GM12875 (cell line): ENCODE measurements around the gene CD44.

Experiments used
- H3K4me3 ChIP-seq: one replicate; pipeline ENCODE4 v1.5.1; 2011; ENCODE audit warnings: low read depth, low read length, control low read depth
- TF ChIP-seq, protein P1 (sequence below): IDR thresholded peaks from 2 replicates; pipeline ENCODE4 v1.5.1; 2011; ENCODE audit warnings: low read depth, mild to moderate bottlenecking, control low read depth, inconsistent platforms, low read length, moderate library complexity, borderline replicate concordance; ENCODE audit not compliant: insufficient read depth

CD44 gene

DNA sequence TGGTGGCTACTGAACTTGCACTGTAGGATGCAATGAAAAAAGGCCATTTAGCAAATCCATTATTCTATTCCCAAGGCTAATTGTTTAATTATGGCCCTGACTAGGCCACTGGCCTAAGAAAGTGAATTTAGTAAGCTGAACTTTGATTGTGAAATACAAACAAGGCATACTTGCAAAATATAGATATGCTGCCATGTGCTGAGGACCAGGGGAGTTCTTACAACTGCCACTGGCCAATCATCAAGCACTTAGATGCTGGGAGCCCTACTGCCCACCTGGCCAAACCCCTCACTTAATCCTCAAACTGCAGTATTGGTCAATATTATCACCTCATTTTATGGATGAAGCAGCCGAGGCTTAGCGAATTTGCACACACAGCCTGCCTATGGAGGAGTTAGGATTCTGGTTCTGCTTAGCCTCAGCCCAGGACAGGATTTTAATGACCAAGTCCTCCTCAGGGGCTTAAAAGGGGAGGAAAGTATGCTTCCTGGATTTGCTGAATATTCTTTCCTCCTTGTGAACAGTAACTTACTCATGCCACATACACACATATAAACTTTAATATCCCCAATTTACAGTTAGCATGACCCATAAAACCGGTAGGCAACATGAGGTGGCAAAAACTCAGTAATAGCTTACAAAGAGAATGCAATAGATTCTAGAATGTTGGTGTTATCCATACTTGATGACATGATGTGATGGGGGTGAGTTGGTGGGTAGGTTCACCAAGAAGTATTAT lies 39.3 kb downstream of the CD44 start:
- TF ChIP-seq, protein P1, sequence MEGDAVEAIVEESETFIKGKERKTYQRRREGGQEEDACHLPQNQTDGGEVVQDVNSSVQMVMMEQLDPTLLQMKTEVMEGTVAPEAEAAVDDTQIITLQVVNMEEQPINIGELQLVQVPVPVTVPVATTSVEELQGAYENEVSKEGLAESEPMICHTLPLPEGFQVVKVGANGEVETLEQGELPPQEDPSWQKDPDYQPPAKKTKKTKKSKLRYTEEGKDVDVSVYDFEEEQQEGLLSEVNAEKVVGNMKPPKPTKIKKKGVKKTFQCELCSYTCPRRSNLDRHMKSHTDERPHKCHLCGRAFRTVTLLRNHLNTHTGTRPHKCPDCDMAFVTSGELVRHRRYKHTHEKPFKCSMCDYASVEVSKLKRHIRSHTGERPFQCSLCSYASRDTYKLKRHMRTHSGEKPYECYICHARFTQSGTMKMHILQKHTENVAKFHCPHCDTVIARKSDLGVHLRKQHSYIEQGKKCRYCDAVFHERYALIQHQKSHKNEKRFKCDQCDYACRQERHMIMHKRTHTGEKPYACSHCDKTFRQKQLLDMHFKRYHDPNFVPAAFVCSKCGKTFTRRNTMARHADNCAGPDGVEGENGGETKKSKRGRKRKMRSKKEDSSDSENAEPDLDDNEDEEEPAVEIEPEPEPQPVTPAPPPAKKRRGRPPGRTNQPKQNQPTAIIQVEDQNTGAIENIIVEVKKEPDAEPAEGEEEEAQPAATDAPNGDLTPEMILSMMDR, result no peak
- H3K4me3 ChIP-seq, result no peak overlapping the region

DNA sequence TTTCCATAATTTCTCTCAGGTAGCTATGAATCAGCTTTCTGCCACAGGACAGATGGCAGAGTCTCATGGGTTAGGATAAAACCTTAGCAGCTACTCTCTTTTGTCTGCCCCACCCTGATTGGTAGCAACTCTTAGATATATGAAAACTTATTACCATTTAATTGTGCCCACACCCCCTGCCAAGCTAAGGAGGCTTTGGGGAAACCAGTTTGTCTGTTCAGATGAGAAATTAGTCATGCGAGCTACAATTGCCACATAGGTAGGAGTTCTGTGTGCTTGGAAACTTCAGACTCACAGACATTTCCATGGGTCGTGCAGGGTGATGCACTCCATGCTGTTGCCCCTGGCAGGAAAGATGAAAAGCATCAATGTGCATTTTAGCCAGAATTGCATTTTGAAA lies 39.9 kb downstream of the CD44 start:
- no peak overlapping the region for H3K4me3 ChIP-seq
- TF ChIP-seq, protein P1, result no peak

DNA sequence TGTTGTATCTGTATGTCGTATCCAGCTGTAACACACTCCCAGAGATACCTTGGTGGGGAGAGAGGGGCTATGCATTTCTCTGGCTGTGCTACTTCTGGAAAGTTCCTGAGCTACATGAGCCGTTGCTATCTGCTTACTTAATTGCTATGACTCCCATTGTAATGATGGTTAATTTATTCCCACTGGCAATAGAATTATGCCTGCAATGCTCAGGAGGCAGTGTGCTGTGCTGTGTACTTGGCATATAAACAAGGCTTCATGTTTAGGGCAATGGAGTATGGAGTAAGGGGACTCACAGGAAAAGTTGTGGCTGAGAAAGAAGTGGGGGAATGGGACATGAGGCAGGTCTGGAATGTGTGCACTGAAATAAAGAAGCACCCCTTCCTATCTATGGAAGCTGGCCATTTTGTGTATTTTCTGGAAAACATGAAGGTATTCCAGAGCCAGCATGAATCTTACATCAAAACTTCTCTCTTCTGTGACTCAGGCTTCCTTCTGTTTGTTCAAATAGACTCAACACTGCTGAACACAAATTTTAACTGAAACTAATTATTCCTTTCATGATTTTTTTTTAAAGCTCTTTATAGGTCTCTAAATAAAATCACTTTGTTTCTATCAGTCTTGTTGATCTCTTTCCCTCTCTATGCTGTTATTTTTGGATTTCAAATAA lies 40.6 kb downstream of the CD44 start:
- TF ChIP-seq, protein P1, result no peak

DNA sequence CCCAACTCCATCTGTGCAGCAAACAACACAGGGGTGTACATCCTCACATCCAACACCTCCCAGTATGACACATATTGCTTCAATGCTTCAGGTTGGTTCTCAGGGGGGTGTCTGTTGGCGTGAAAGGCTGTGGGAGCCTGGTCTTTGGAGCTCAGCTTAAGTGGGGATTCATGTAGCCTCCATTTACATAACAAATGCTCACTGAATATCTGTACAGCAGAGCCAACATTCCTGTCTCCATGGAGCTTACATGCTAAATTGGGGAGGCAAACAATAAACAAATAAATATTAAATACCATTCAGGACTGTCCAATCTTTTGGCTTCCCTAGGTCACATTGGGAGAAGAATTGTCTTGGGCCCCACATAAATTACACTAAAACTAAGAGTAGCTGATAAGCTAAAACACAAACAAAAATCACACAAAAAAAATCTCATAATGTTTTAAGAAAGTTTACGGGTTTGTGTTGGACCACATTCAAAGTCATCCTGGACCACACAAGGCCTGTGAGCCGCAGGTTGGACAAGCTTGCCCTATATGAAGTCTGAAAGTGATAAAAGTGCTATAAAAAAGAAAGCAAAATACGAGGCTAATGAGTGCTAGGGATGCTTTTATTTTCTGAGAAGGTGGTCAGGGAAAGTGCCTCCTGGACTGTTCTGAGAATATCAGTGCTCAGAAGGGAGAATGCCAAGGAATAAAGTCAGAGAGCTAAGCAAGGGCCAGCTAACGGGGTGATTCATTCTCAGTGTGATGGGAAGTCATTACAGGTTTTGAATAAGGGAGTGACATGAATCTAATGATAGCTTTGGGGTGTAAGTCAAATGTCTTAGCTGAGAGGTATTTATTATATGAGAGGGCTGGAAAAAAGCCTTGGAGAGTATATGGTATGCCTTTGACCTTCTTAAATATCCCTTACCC lies 41.6 kb downstream of the CD44 start:
- H3K4me3 ChIP-seq, result no peak overlapping the region
- TF ChIP-seq, protein P1, result no peak

More for the DNA sequence above, 40.6 kb downstream of the CD44 start:
- no peak overlapping the region for H3K4me3 ChIP-seq

DNA sequence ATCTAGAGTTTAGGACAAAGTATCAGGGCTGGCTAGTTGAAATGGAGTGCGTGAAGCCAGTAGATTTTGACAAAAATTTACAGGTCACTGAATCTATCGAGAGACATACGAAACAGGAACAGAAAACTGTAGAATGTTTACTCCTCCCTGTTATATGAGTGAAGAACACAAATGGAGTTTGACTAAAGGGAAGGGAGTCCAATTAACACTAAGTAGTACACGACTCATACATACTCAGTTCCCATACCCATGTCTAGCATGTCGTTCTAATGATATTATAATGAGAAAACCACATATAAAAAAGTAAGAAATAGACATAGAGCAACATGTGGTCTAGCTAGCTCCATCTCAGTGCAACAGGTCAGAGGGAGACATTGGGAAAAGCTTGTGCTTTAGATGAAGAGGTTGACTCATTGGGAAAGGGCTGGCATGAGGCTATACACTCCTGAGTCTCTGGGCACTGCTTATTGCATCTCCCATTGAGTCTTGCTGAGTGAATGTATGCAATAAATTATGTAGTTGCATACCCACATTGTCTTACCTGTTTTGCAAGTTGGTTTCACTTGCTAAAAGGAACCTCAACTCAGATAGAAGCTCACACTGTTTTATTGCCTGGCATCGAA lies 43.5 kb downstream of the CD44 start:
- TF ChIP-seq, protein P1, result no peak
- H3K4me3 ChIP-seq, result no peak overlapping the region

DNA sequence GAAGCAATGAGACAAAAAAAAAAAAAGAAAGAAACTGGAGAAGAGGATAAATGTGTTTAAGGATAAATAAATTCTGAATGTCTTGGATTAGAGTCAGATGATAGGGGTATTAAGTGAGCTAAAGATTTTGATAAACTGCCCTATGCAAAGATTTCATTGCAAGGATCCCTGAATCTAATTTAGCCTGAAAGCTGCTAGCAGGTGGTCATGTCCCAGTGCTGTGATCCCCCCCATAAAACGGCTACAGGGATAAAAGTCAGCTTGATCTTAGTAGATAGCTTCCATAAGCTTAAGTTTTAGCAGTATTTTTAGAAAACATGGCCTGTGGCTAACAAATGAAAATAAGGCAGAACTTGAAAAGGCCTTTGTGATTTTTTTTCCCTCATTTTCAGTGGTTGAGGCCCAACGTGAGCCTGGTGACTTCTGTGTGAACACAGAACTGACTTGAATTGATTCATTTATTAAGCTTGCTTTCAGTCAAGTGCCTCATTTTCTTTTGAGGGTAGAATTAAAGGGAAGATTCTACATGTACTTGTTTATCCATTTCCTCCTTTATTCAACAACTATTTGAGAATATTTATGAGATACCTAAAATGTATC lies 44.5 kb downstream of the CD44 start:
- TF ChIP-seq, protein P1, result no peak
- no peak overlapping the region for H3K4me3 ChIP-seq
